KOPT-K1 (cell line): Measurements from ENCODE around the gene GTF2E1.
"Not testable (repeated sequence)": the region's sequence is repeated elsewhere in the genome, so short reads cannot be mapped to it uniquely, and the experiment has no call there.

Experiments
- H3K27ac ChIP-seq: fragments of 200-600 bp; sonication (generic); 2 replicates; pipeline ENCODE4 v1.5.1; 2016; ENCODE audit warnings: antibody characterized with exemption, mild to moderate bottlenecking, low read depth, low read length; ENCODE audit not compliant: poor library complexity, severe bottlenecking
- H3K36me3 ChIP-seq: fragments of 200-600 bp; sonication (generic); 2 replicates; pipeline ENCODE4 v1.5.1; 2017; ENCODE audit warnings: antibody characterized with exemption, mild to moderate bottlenecking, low read length, moderate library complexity; ENCODE audit not compliant: insufficient read depth
- H3K9me3 ChIP-seq: fragments of 200-600 bp; sonication (generic); 2 replicates; pipeline ENCODE4 v1.5.1; 2017; ENCODE audit warnings: antibody characterized with exemption, low read length, mild to moderate bottlenecking; ENCODE audit not compliant: insufficient read depth, poor library complexity, severe bottlenecking

GTF2E1 gene

GRCh38 chr3:120742849-120743365 lies 363 bp downstream of the GTF2E1 start:
- H3K27ac ChIP-seq: peak overlapping the region; percentile 83
- H3K36me3 ChIP-seq: peaks cover 11% of the 10 kb centered on the region
- peaks cover 16% of the 10 kb centered on the region for H3K9me3 ChIP-seq

- Histone ChIP-seq H3K27ac (peak overlapping the region; percentile 83), H3K9me3 (peaks cover 10% of the 10 kb centered on the region), H3K36me3 (peaks cover 3% of the 10 kb centered on the region; the same call in 1 of the 2 replicates)
Measured at GRCh38 chr3:120743556-120744195, 1.1 kb downstream of the GTF2E1 start.

- Histone ChIP-seq H3K9me3 (peaks cover 5% of the 10 kb centered on the region), H3K27ac (no peak overlapping the region), H3K36me3 (peaks cover 6% of the 10 kb centered on the region)
Measured at GRCh38 chr3:120745466-120745865, 2.9 kb downstream of the GTF2E1 start.

GRCh38 chr3:120749843-120750242 lies 7.3 kb downstream of the GTF2E1 start:
- peaks cover 39% of the 10 kb centered on the region for H3K36me3 ChIP-seq
- H3K9me3 ChIP-seq: peaks cover 5% of the 10 kb centered on the region
- H3K27ac ChIP-seq: no peak overlapping the region

- Histone ChIP-seq H3K36me3 (peaks cover 48% of the 10 kb centered on the region), H3K27ac (no peak overlapping the region), H3K9me3 (peaks cover 5% of the 10 kb centered on the region)
Measured at GRCh38 chr3:120752230-120752629, 9.7 kb downstream of the GTF2E1 start.

GRCh38 chr3:120752865-120753264 lies 10.3 kb downstream of the GTF2E1 start:
- Histone ChIP-seq H3K9me3 (no peaks in the 10 kb centered on the region), H3K27ac (no peak overlapping the region), H3K36me3 (peaks cover 49% of the 10 kb centered on the region)

- Histone ChIP-seq H3K36me3 (peaks cover 49% of the 10 kb centered on the region), H3K9me3 (no peaks in the 10 kb centered on the region), H3K27ac (no peak overlapping the region)
Measured at GRCh38 chr3:120753810-120754209, 11.3 kb downstream of the GTF2E1 start.

- peaks cover 41% of the 10 kb centered on the region for H3K36me3 ChIP-seq
- H3K27ac ChIP-seq: no peak overlapping the region
- H3K9me3 ChIP-seq: no peaks in the 10 kb centered on the region
Measured at GRCh38 chr3:120756061-120756460, 13.5 kb downstream of the GTF2E1 start.

GRCh38 chr3:120758551-120758950 lies 16.0 kb downstream of the GTF2E1 start:
- not testable (repeated sequence) for H3K27ac ChIP-seq, H3K9me3 ChIP-seq
- peaks cover 18% of the 10 kb centered on the region for H3K36me3 ChIP-seq

- Histone ChIP-seq H3K9me3 (no peaks in the 10 kb centered on the region), H3K27ac (no peak overlapping the region), H3K36me3 (no peaks in the 10 kb centered on the region)
Measured at GRCh38 chr3:120762615-120763014, 20.1 kb downstream of the GTF2E1 start.

- H3K36me3 ChIP-seq: no peaks in the 10 kb centered on the region
- H3K27ac ChIP-seq: no peak overlapping the region
- no peaks in the 10 kb centered on the region for H3K9me3 ChIP-seq
Measured at GRCh38 chr3:120763601-120764000, 21.1 kb downstream of the GTF2E1 start.

- no peaks in the 10 kb centered on the region for H3K9me3 ChIP-seq
- no peaks in the 10 kb centered on the region for H3K36me3 ChIP-seq
- no peak overlapping the region for H3K27ac ChIP-seq
Measured at GRCh38 chr3:120764206-120764605, 21.7 kb downstream of the GTF2E1 start.

GRCh38 chr3:120765830-120766493 lies 23.4 kb downstream of the GTF2E1 start:
- H3K36me3 ChIP-seq: peaks cover 5% of the 10 kb centered on the region
- H3K27ac ChIP-seq: no peak overlapping the region
- no peaks in the 10 kb centered on the region for H3K9me3 ChIP-seq

GRCh38 chr3:120766576-120766975 lies 24.0 kb downstream of the GTF2E1 start:
- no peak overlapping the region for H3K27ac ChIP-seq
- H3K9me3 ChIP-seq: no peaks in the 10 kb centered on the region
- H3K36me3 ChIP-seq: peaks cover 11% of the 10 kb centered on the region

GRCh38 chr3:120767106-120767505 lies 24.6 kb downstream of the GTF2E1 start:
- no peaks in the 10 kb centered on the region for H3K9me3 ChIP-seq
- H3K36me3 ChIP-seq: peaks cover 16% of the 10 kb centered on the region
- H3K27ac ChIP-seq: no peak overlapping the region

- H3K27ac ChIP-seq: no peak overlapping the region
- no peaks in the 10 kb centered on the region for H3K9me3 ChIP-seq
- peaks cover 35% of the 10 kb centered on the region for H3K36me3 ChIP-seq
Measured at GRCh38 chr3:120769436-120769835, 26.9 kb downstream of the GTF2E1 start.
